COLO668 (cell line): Measurements from ENCODE around the gene LRRC10B.

Experiments
- DNase-seq: peaks from one replicate; lab custom pipeline; 2025; ENCODE audit not compliant: unreplicated experiment; lab: John Stamatoyannopoulos, UW

The LRRC10B gene

GRCh38 chr11:61486011-61486620 is 22.4 kb upstream of the LRRC10B start:
- no peak for DNase-seq

GRCh38 chr11:61486779-61487178 is 21.8 kb upstream of the LRRC10B start:
- no peak for DNase-seq

- DNase-seq: no peak
These were observed 21.1 kb upstream of the LRRC10B start for GRCh38 chr11:61487342-61488025.

GRCh38 chr11:61488651-61489291 is 19.8 kb upstream of the LRRC10B start:
- DNase-seq: peak; percentile 66

- no peak for DNase-seq
These were observed 18.5 kb upstream of the LRRC10B start for GRCh38 chr11:61489833-61490721.

GRCh38 chr11:61491736-61492395 is 16.7 kb upstream of the LRRC10B start:
- no peak for DNase-seq

- no peak for DNase-seq
These were observed 14.1 kb upstream of the LRRC10B start for GRCh38 chr11:61494381-61494961.

- DNase-seq: peak; percentile 94
These were observed 12.5 kb upstream of the LRRC10B start for GRCh38 chr11:61495801-61496601.

- no peak for DNase-seq
These were observed 11.7 kb upstream of the LRRC10B start for GRCh38 chr11:61496602-61497400.

- DNase-seq: no peak
These were observed 11.1 kb upstream of the LRRC10B start for GRCh38 chr11:61497473-61497872.

GRCh38 chr11:61497876-61498275 is 10.7 kb upstream of the LRRC10B start:
- no peak for DNase-seq

- no peak for DNase-seq
These were observed 9.7 kb upstream of the LRRC10B start for GRCh38 chr11:61498767-61499341.

- no peak for DNase-seq
These were observed 8.6 kb upstream of the LRRC10B start for GRCh38 chr11:61499816-61500491.

- DNase-seq: no peak
These were observed 6.0 kb upstream of the LRRC10B start for GRCh38 chr11:61502522-61502921.

- DNase-seq: no peak
These were observed 5.3 kb upstream of the LRRC10B start for GRCh38 chr11:61503135-61503770.

- DNase-seq: no peak
These were observed 3.4 kb upstream of the LRRC10B start for GRCh38 chr11:61505106-61505505.

- DNase-seq: no peak
These were observed 2.9 kb upstream of the LRRC10B start for GRCh38 chr11:61505640-61506155.
